Uterus (tissue), 2 donors: ENCODE measurements around the gene SNX18.

ENCODE experiments used
- CTCF ChIP-seq, 4 experiments: fragments of 200-600 bp in 2 of 4; fragments of 450-650 bp in 2 of 4; sonication (generic) in 2 of 4; IDR thresholded peaks; one replicate each; pipeline ENCODE4 v1.5.1; 2016 to 2019; ENCODE audit warnings: antibody characterized with exemption in 4 of 4, mild to moderate bottlenecking in 2 of 4, moderate library complexity in 1 of 4
- POLR2A ChIP-seq, 2 donors: fragments of 450-650 bp; IDR thresholded peaks; one replicate each; pipeline ENCODE4 v1.6.1; 2016; ENCODE audit warnings: antibody characterized with exemption in 2 of 2, mild to moderate bottlenecking in 1 of 2, moderate library complexity in 1 of 2

GRCh38 chr5:54528633-54529209, 11.2 kb downstream of the SNX18 start:
- no peak for TF ChIP-seq CTCF (IDR thresholded peaks at IDR 0.05)
- no peak for TF ChIP-seq POLR2A (IDR thresholded peaks at IDR 0.05)
